GOT3 (cell line): ENCODE results near the gene OVAAL.

ENCODE experiments used
- DNase-seq: peaks from one replicate; lab custom pipeline; 2025; ENCODE audit warnings: mixed read lengths; lab: John Stamatoyannopoulos, UW

Gene OVAAL

DNA sequence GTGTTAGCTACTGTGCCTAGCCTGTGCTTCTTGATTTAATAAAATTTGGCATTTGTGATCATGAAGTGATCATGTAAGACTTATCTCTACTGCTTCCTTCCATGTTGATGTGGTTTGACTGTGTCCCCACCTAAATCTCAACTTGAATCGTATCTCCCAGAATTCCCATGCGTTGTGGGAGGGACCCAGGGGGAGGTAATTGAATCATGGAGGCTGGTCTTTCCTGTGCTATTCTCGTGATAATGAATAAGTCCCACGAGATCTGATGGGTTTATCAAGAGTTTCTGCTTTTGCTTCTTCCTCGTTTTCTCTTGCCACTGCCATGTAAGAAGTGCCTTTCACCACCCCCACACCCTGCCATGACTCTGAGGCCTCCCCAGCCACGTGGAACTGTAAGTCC is at the start of gene OVAAL:
Gene OVAAL (plus strand): TSS at position 301 of the 400 bp plus-strand sequence.
- no peak for DNase-seq

DNA sequence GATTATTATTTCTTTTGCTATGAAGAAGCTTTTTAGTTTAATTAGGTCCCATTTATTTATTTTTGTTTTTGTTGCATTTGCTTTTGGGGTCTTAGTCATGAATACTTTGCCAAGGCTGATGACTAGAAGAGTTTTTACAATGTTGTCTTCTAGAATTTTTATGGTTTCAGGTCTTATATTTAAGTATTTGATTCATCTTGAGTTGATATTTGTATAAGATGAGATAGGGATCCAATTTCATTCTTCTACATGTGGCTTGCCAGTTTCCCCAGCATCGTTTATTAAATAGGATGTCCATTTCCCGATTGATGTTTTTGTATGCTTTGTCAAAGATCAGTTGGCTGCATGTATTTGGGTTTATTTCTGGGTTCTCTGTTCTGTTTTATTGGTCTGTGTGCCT is 47.9 kb upstream of the OVAAL start:
- no peak for DNase-seq

DNA sequence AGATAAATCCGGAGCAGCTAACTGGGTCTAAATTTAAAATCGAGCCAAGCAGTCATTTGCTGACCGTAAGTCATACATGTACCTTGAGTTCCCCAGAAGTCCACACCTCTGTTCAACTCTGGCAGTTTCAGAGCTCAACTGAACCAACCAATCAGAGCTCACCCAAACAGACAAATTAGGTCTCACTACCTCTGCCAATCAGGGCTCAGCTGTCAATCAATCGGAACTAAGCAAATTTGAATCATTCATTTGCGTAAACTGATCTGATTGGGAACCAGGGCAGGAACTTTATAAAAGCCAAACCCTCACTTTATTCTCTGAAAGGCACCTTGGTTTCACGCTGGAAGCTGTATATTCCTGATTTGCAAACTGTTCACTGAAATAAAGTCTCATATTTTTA is 45.2 kb upstream of the OVAAL start:
- no peak for DNase-seq

DNA sequence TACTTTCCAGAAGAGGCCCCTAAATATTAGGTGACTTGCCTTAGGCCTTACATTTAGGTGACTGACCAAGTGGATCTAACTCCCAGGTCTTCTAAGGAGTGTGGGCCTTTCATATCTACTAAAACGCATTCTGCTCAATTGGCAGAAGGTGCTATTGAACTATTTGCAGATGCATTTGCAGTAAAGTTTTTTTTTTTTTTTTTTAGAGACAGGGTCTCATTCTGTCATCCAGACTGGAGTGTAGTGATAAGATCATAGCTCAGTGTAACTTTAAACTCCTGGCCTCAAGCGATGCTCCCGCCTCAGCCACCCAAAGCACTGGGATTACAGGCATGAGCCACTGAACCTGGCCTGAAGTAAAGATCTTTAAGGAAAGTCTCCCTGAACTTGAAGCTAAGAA is 43.4 kb upstream of the OVAAL start:
- no peak for DNase-seq

DNA sequence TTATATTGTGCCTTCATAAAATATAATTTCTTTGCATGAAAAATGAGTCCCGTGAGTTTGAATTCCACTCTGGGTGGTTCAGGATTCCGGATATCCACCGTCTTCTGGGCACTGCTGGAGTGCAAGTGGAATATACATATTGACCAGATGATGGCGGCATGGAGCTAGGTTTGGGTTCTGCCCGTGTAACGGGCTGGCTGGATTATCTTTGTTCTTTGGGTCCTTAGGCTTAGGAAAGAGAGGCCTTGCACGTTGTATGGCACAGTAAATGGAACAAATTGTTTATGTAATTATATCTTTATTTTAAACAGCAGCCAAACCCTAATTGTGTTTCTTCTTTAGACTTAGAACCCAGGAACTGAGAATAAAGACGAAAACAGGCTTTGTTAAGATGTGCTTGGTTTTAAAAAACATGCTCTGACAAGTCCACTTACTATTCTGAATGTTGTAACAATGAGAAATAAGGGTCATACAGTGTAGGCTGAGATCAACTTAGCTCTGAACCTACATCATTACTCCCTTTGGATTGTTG is 42.8 kb upstream of the OVAAL start:
- no peak for DNase-seq

DNA sequence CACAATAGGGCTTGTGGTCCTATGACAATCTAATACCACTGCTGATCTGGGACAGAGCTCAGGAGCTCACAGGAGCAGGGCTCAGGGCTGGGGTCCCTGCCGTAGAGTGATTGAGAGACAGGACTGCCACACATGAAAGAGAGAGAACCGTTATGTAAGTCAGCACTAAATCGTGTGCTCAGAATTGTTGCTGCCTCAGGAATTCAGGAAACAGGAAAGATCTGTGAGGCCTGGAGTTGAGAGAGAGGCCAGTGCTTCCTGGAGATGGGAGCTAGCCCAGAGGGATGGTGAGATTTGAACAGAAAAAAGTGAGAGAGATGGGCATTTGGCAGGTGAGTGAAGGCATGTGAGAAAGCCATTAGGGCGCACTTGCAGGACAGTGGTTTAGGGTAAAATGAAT is 38.9 kb upstream of the OVAAL start:
- DNase-seq: no peak

DNA sequence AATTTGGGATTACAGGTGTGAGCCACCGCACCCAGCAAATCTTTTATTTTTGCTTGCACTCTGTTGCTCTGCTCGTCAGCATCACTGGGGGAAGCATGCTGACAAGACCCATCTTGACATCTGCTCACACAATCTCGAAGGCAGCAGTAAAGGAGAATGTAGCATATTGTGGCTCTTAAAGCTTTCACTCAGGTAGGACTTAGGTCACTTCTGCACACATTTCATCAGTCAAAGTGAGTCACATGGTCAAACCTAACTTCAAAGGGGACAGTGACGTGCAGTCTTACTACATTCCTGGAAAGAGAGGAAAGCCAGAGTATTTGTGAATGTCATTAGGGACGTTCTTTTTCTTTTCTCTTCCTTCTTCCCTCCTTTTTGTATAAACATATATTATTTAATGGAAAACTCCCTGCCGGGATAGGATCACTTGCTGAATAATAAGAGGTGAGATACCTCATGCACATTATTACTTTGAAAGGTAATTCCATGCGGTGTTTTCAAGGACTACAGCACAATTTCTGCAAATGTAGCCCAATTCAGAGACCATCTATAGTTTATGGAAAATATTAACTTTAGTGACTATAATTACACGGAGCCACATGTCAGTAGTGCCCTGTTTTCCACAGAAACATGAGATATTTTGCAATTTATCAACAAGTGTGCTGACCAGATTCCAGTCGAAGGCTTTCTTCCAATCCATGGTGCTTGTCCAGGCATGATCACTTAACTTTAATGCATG is 37.1 kb upstream of the OVAAL start:
- DNase-seq: no peak

DNA sequence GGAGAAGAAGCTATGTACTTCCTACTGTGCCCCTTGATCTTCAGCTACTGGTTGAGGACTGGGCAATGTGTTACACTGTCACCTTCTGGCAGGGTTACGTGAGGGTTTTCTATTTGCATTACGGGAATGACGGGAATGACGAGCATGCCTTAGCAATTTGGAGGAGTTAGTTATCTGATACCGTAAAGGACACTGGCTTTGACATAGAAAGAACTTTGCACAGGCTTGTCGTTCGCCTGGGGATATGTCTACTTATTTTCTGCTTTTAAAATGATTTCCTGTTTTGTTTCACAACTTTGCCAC is 36.6 kb upstream of the OVAAL start:
- DNase-seq: no peak

DNA sequence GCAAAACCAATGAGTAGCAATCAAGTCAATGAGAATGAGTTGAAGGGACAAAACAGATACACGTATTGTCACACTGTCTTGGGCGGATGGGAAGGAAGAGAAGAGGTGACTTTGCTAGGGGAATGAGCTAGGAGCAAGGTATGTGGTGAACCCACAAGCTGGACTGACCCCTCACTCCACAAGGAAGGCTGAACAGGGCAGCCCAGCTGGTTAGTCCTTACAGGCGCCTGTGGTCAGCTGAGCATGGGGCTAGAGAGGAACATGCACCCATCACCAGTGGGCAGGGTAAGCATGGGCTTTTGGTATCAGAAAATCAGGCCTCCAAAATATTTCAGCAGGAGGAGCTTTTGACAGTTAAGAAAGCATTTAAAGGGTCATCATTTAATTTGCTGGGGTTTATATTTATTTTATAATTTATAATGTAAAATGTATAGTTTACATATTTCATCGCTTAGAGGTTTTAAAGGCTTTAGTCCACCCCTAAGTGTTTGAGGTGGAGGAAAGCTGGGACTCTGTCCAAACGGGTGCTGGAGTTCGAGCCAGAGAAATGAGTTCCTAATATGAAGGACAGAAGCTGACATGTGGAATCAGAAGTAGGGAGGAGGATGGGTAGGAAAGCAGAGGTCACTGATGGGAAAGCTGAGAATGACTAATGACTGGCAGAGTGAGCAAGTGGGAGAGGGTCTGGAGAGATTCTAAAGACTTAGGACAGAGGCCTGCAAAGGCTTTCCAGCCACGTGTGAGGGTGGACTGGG is 34.4 kb upstream of the OVAAL start:
- no peak for DNase-seq

DNA sequence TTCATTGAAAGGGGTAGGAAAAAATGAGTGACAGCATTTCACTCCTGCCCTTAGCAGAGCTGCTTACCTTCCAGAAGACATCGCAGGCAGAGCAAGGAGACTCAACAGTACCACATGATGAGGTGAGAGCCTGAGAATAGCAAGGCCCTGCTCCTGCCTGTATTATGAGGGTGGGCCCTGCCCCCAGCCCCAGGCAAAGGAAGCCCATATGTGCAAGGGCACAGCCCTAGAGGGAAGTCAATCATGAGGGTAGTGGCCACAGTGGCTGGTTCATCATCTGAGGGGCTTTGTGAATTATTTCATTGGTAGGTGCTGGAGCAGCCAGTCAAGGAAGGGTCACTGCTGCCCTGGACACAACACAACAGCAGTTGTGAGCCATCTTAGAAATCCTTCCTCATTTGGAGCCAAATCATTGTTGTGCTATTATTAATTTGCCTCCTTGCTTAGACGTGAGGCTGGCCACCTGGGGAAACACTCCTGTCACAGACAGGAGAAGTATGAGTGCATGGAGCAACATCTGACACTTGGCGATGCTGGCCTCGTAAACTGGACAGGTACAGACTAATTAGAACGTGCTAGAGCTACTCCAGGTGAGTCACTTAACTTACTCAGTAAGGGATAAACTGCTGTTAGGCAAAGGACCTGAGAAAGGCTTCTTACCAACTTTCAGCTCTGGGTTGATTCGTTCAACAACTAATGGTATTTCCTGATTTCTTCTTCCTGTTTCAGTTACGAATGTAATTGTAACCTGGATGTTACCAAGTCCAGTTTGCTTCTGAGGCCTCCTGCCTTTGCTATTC is 33.6 kb upstream of the OVAAL start:
- DNase-seq: no peak

DNA sequence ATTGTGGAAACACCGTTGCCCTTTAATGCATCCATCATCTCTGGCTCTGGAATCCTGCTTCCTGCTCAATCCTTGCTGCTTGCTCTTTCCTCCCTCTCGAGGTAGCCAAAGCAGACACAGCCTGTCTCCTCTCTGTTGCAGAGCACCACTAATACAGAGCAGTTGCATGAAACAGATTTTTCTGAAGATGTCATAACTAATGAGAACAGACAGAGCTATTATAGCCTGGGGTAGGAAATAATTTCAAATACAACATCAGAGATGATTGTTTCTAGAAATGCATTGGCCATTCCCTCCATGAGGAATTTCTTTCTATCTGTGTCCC is 33.1 kb upstream of the OVAAL start:
- no peak for DNase-seq

DNA sequence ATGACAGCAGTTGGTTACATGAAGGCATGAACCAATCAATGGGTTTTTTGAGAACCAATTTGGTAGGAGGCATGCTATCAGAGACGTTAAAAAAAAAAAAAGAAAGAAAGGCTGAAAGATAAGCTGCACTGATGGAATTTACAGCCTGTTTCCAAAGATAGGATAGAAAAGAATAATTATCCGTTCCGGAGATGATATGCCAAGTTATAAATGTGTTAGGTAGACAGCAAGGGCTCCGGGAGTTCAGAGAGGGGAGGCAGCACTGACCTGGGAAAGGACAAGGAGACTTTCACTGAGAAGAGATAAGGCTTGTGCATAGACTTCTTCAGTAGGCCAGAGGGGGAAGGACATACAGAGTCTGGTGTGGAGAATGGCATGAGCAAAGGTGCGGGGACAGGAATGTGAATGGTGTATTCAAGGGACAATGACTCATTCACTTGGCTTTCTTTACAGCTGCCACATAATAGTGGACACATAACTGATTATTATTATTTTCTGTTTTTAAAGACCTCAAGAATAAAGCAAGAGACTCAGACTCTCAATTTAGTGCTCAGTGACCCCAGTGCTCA is 31.6 kb upstream of the OVAAL start:
- no peak for DNase-seq

DNA sequence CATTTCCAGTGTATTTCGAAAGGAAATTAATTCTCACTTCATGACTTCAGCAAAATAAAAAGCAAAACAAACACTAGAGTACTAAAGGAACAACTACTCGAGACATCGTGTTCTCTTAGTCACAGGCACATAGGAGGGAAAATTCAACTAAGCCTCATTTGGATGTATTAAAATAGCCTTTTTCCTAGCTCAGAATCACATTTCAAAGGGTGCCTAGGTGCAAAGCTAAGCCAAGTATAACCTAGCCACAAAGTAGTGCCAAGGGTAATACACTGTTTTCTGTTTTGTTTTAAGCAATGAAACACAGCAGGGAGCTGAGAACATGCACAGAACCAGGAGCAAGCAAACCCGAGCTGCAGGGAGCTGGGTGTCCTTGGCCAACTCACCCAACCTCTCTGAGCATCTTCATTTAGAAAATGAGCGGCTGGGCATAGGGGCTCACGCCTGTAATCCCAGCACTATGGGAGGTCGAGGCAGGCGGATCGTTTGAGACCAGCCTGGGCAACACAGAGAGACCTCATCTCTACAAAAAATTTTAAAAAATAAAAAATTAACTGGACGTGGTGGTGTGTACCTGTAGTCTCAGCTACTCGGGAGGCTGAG is 29.8 kb upstream of the OVAAL start:
- no peak for DNase-seq

DNA sequence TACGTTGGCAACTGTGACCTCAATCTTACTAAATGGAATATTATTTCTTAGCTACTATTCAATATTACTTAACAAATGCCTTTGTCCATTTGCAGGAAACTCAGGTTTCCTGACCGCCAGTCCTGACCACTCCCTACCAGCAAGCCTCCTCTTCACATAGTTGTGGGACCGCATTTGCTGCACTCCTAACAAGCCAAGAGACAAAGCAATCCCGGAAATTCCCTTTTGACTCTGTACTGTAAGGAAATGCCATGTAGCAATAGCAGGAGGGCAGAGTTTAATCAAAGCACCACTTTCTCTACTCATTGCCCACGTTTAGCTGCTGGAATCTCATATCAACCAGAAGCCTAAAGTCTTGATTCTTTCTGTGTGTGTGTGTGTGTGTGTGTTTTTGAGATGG is 28.3 kb upstream of the OVAAL start:
- no peak for DNase-seq

DNA sequence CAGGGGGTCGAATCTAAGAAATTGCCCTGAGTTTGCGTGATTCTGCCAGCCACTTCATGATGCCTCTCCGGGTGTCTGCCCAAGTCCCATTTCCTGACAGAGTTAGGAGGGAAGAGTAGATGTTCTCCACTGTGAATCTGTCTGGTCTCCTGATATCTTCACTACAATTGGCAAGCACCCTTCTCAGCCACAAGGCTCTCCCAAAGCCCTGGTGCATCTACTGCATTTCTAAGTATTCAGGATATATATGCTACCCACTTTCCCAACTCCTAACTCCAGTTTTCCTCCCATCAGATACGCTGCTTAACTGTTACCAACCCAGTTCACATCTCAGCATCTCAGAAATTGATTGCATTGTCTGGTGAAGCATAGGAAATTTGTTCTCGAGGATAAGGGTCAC is 25.9 kb upstream of the OVAAL start:
- DNase-seq: no peak

DNA sequence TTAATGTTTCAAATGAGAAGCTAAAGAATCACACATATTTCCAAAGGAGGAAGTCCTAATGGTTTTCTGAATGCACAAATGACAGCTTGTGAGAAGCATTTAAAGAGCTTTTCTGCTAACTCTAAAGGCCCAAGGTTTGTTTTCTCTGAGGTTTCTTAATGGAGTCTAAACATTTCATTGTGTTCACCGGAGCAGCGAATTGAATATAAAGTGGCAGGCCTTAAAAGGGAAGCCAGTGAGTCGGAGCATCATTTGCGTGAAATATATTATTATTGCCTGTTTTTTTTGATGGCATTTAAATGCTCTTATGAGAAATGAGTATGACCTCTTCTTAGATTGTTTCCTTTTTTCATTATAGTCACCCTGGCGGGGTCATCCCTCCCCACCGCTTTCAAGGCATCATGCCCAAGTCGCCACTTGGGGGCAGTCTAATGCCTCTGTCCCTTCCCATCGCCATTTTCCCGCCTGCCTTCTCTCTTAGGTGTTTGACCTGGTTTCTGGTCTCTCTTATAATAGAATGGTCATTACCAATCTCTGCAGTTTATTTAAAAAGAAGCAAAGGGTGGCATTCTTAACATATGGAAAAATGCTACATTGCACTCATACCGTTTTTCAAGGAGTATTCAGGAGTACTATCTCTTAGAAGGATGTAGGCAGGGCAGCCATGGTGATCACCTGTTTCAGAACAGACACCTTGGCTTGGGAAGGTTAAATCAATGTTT is 25.3 kb upstream of the OVAAL start:
- no peak for DNase-seq

DNA sequence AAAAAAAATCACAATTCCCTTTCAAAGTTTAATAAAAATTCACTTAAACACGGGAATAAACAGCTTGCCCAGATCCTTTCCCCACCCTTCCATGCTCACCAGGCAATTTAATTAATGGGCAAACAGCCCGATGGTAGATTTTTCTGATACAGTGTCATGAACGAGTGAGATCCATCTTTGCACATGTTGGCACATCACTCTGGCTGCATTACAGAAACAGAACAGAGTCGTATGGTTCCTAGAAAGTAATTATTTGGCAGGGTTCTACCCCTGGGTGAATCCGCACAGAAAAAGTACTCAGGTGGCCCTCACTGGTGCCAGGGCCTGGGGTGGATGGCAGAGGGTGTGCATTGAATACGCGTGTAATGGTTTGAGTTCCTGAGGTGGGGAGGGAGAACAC is 24.6 kb upstream of the OVAAL start:
- no peak for DNase-seq

DNA sequence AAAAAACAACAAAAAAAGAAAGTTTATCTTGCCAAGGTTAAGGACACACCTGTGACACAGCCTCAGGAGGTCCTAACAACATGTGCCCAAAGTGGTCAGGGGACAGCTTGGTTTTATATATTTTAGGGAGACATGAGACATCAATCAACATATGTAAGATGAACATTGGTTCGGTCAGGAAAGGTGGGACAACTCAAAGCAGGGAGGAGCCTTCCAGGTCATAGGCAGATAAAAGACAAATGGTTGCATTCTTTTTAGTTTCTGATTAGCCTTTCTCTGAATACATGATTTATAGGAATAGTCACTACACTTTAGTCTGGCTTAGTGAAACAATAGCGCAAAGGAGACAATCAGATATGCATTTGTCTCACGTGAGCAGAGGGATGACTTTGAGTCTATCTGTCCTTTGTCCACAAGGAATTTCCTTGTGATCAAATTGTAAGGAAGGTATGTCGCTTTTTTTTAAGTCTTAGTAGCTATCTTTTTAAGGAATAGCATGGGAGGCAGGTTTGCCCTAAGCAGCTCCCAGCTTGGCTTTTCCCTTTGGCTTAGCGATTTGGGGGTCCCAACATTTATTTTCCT is 23.3 kb upstream of the OVAAL start:
- DNase-seq: no peak

DNA sequence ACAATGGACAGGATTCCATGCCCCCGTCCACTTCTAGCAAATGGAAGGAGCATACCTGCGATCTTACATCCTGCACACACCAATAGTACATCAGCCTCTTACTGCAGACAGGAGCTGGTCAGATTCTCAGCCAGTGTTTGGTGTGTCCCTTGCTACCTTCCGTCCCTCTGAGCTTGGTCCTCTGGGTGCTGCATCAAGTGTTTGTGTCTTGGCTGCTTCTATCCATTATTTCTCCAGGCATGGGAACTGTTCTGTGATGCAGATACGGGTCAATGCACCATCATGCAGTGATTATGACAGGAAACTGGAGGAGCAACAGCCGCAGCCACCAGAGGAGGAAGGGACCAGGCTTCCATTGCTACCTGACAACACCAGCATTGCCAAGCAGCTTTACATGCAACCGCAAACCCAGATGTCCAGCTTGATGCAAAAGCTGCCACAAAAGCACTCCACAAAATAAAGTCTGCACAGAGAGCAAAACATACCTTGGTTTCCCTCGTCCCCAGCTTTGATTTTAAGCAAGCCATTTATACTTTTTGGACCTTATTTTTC is 21.9 kb upstream of the OVAAL start:
- DNase-seq: no peak

DNA sequence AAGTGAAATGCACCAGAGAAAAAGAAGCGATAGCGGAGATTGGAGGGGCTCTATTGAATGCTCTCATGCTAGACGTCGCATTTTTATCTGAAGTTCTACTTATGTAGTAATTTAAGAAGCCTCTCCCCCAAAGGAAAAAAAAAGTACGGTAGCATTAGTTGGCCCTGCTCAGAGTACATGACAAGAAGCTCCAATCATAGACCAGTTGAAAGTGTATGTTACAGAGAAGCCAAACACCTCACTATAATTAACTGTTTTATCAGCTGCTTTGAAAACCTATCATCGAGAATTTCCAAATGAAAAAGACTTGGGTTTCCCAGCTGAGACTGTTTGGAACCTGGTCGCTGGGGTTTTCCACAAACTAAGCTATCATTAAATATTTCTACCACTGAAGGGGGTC is 19.6 kb upstream of the OVAAL start:
- DNase-seq: no peak
